GM19193 (cell line): ENCODE measurements around the gene CELSR1.

Experiments used
- POLR2A ChIP-seq: IDR thresholded peaks from 4 replicates; pipeline ENCODE4 v1.6.1; 2011; ENCODE audit not compliant: insufficient read depth, insufficient read length; ENCODE audit errors: extremely low read depth

CELSR1 gene, protein sequence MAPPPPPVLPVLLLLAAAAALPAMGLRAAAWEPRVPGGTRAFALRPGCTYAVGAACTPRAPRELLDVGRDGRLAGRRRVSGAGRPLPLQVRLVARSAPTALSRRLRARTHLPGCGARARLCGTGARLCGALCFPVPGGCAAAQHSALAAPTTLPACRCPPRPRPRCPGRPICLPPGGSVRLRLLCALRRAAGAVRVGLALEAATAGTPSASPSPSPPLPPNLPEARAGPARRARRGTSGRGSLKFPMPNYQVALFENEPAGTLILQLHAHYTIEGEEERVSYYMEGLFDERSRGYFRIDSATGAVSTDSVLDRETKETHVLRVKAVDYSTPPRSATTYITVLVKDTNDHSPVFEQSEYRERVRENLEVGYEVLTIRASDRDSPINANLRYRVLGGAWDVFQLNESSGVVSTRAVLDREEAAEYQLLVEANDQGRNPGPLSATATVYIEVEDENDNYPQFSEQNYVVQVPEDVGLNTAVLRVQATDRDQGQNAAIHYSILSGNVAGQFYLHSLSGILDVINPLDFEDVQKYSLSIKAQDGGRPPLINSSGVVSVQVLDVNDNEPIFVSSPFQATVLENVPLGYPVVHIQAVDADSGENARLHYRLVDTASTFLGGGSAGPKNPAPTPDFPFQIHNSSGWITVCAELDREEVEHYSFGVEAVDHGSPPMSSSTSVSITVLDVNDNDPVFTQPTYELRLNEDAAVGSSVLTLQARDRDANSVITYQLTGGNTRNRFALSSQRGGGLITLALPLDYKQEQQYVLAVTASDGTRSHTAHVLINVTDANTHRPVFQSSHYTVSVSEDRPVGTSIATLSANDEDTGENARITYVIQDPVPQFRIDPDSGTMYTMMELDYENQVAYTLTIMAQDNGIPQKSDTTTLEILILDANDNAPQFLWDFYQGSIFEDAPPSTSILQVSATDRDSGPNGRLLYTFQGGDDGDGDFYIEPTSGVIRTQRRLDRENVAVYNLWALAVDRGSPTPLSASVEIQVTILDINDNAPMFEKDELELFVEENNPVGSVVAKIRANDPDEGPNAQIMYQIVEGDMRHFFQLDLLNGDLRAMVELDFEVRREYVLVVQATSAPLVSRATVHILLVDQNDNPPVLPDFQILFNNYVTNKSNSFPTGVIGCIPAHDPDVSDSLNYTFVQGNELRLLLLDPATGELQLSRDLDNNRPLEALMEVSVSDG (N-terminal part only)

DNA sequence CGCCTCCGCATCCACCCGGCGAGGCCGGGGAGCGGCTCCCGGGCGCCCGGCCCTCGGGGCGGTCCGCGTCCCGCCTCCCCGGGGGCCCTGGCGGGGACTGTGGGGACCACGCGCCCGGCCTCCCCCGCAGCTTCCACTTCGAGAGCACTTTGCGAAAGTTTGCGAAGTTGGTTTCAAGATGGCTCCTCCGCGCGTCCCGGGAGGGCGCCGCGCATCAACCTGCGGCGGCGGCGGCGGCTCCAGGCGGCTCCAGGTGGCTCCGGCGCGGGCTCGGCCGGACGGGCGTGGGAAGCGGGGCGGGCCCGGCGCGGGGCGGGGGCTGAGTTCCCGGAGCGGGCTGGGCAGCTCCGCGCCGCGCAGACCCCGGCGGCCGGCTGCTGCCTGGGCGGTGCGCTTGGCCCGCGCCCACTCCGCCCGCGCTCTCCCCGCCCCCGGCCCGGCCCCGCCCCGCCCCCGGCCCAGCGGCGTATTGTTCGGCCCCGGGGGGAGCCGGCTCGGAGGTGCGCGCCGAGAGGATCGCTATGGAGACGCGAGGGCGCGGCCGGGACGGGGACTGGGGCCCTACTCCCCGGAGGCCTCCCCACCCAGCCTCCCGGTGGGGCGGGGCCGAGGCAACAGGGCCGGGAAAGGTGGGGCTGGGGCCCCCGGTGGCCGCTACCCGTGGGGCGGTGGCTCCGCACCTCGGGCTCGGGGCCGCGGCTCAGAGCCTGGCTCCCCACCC, at the start of gene CELSR1:
CELSR1 (minus strand) TSS at position 396 of the 721 bp plus-strand sequence. CDS start 450 bp downstream, outside the sequence.
- no peak for TF ChIP-seq POLR2A

DNA sequence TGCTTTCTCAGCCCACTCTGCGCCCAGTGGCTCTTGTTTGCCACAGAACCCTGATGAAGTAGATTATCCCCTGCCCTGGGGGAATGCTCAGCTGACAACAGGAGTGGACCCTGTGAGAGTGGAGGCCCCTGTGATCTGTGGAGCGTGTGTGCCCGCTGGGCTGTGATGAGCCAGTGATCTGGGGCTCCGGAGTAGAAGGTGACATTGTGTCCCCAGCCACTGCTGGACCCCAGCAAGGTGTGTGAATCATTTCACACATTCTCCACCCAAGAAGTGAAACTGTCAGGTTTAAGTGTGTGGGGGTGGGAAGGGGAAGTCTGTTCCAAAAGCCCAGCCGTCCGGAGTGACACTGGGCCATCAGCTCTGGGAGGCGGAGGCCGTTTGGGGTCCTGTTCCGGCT, 49.6 kb upstream of the CELSR1 start:
- no peak for TF ChIP-seq POLR2A

DNA sequence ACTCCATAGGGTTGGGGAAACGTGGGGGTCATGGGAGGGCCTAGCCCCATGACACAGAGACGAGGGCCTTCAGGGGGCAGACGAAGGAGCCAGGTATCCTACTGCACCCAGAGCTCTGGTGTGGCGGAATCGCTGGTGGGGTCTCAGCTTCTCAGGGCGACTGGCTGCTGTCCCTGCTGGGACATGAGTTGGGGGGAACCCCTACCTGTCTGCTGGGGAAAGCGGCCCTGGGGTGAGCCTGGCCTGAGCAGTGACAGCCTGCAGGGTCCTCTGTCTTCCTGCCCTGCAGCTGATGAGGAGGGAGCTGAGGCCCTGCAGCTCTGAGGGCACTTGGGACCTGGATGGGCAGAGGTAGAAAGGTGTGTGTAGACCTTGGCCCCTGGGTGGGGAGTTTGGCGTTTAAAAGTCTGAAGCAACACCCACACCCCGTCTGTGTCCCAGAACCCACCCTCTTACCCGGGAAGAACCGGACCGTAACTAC, 49.2 kb upstream of the CELSR1 start:
- TF ChIP-seq POLR2A: no peak

DNA sequence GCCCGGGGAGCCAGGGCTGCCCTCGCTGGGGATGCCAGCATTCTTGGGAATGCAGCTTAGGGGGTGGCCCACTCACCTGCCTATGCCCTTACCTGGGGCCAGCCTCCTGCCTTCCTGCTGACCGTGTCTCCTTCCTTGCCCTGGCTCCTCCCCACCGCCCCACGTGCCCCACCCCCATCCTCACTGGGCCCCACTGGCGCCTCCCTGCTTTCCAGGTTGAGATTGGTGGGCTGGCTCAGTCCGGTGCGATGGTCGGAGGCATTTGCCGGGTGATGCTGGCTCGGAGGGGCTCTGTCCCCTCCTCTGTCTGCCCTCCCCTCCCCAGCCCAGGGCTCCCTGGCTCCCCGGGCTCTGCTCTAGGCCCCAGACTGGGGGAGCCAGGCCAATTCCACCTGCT, 48.7 kb upstream of the CELSR1 start:
- TF ChIP-seq POLR2A: no peak

DNA sequence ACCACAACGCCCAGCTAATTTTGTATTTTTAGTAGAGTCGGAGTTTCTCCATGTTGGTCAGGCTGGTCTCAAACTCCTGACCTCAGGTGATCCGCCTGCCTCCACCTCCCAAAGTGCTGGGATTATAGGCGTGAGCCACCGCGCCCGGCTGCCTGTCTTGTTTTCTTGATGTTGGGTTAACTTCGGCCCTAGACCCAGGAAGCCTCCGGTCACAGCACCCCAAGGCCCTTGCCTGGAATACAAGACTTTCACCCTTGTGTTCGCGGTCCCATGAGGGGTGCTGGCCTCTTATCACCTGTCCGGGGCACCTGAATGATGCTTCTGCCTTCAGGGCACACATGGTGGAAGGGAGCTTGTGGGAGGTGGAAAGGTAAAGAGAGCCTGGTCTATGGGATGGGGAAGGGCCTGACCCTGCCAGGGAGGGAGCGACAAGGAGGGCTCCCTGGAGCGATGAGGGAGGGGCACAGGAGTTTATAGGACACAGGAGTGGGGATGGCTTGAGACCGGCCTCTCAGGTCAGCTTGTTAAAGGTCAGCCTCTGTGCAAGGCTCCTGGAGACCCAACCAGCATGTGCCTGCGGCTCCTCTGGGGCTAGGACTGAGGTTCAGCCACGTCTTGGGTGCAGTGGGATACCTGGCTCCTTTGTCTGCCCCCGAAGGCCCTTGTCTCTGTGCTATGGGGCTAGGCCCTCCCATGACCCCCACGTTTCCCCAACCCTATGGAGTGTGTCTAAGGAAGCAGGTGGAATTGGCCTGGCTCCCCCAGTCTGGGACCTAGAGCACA, 48.1 kb upstream of the CELSR1 start:
- no peak for TF ChIP-seq POLR2A

DNA sequence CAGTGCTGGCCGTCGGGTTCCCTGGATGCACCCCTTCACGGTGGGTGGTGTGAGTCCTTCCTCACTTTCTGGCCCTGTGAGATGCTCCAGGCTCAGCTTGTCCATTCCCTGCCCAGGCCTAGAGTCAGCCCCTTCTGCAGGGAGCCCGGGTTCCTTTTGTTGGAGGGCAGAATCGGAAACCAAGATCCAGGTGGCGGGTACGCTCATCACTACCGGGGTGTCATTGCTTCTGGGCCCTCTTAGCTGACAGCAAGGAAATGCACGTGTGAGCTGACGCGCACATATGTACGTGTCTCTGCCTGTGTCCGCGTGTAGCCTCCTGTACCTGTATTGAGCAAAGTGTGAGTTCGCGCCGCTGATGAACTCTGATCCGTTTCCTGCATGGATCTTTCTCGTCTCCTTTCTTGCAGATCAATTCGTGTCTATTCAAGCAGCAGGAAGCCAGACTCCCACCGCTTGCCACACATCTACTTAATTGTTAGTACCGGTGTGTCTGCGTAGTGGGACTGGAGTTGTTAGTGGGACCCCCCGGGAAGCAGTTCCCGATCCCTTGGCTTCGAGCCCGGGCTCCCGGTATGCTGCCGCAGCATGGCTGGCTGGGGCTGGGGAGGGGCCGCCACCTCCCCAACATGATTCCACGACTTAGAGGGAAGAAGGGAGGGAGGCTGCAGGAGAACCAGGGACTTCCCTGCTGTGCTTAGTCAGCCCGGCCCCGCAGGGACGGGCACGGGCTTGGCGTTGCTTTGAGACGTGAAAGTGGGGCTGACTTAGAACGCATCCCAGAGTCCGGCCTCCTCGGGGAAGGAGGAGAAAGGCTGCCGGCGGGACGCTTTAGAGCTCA, 46.9 kb upstream of the CELSR1 start:
- no peak for TF ChIP-seq POLR2A

DNA sequence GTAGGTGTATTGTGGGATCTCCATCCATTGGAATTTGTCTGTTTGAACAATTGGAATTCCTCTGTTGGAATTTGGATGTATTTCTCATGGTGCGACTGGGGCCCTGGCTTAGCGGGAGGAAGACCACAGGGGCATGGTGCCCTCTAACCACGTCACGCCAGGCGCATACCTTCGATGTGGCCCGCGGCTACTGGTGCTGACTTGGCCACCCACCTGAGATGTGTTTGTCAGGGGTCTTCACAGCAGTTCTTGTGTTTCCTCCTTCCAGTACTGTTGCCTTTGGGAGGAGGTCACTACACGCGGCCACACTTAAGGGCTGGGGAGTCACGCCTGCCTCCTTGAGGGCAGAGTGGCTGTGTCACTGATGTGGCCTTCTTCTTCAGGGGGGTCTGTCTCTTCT, 46.2 kb upstream of the CELSR1 start:
- TF ChIP-seq POLR2A: no peak

DNA sequence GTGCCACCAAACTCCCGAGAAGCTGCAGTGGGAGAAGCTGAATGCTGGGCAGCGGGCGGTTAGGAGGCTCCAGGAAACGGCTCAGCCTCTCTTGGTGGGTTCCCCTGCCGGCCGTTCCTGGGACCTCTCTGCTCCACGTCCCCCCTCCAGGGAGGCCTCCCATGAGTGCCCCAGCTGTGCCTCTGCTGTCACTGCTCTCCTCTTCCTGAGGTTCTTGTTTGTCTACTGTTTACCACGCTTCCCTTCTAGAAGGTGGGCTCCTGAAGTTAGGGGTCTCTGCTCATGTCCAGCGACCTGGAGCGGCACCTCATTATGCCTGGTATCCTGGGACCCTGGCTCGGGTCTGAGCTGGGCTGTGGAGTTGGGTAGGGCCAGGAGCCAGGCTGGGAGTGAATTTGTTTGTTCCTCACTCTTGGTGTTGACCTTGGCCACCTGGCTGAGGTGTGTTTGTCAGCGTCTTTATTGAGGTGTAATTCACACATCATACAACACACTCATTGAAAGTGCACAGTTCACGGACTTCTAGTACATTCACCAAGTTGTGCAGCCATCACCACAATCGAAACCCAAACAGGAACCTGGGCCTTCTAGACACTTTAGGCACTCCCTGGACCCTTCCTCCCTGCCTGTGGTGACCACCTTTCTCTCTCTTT, 45.0 kb upstream of the CELSR1 start:
- no peak for TF ChIP-seq POLR2A

DNA sequence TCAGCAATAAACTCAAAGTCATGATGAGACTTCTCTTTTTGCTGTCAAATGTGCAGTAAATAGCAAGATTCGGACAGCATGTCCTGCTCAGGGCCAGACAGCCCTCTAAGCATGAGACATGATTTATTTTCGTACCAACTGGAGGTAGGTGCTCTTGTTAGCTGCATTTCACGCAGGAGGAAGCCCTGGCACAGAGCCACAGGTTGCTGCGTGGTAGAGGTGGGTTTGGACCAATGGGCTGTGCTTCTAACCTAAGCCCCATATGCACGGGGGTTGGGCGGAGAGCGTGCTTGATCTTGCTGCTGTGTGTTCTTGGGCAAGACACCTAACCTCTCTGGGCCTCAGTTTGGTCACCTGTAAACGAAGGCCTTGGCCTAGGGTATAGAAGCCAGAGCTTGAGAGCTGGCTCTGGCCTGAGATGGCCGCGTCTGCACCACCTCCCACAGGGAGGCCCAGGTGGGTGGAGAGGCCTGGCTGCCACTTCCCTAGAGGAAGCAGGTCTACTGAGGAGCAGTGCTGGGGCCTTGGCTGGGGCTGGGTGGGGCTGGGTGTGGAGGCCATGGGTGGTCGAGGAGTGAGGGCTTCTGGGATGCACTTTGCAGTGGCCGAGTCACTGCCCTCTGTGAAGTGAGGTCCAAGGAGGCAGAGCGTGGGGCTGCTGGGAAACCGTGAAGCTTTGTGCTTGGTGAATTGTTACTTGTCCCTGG, 44.3 kb upstream of the CELSR1 start:
- TF ChIP-seq POLR2A: no peak

DNA sequence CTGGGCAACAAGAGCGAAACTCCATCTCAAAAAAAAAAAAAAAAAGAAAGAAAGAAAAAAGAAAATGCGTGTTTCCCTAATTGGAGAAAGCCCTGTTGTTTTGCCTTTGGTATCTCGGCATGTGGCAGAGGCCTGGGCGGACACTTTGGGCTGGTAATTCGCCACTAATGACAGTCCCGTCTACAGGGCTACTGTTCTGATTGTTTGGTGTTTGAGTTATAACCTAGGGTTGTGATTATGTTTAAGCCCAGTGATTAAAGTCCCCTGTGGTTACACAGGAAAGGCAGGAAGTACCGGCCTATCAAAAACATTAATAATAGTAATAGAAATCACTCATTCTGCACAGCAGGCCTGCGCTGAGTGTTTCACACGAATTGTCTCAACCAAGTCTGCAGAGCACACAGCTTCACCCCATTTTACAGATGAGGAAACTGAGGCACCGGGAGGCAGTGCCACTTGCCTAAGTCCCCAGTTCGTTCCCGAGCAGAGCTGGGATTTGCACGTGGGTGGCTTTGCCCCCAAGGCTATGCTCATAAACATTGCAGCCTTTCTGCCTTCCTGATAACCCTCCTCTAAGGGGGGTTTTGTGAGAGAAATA, 43.6 kb upstream of the CELSR1 start:
- TF ChIP-seq POLR2A: no peak

DNA sequence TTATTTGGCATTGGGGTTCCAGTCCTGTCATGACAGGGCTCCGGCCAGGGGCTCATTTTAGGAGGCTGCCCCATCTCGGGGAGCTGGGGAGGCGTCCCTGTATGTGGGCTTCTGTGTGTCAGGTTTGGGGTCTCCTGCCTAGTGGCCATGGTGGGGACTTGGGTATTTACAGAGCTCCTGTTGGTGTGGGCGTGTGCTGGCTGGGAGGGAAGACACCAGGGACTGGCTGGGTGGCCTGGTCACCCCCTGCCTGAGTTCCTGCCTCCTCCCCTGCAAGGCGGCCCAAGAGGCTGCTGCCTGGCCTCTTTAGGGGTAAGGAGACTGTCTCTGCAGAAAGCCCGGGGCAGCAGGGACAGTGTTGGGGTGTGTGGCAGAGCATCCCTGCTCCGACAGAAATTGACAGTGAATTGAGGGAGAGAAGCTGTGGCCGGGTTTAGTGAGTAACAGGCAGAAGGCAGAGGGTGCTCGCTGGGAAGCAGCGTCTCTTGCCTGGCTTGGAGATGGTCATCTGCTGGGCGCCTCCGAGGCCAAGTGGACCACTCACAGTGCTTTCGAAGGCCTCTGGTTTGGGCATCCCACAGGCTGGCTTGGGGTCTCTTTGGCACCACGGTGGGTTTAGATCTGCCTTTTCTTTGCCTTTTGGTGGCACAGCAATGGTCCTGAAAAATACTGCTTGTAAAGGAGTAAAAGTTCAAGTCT, 42.5 kb upstream of the CELSR1 start:
- TF ChIP-seq POLR2A: no peak
